ENCODE data around the gene SLIRP. TPM values are rescaled to one million over a fixed set of nuclear protein-coding genes. Genes with fewer than 3 reads are reported as not detected.

The SLIRP gene
- total and polyA plus RNA-seq, 8 donors: 68.6 to 93.9 (median 75.1) TPM

- no peak for TF ChIP-seq CTCF (IDR thresholded peaks at IDR 0.05)
- ATAC-seq: no peak
- H3K27me3 ChIP-seq: no peaks in the 10 kb centered on the region
- H3K4me1 ChIP-seq: peaks cover 17 to 36% of the 10 kb centered on the region in 2 donors
- H3K27ac ChIP-seq: no peak overlapping the region
- H3K9me3 ChIP-seq: no peaks in the 10 kb centered on the region
- H3K36me3 ChIP-seq: peaks cover 0 to 53% of the 10 kb centered on the region in 2 donors
- intact Hi-C loops (cut with DNase I): no loop called here
- no peak for DNase-seq
- H3K4me3 ChIP-seq: no peak overlapping the region
Observed at GRCh38 chr14:77710364-77710763, 2.5 kb downstream of the SLIRP start.

GRCh38 chr14:77714926-77715325 is 7.0 kb downstream of the SLIRP start:
- intact Hi-C loops (cut with DNase I): no loop called here
- no peak overlapping the region for H3K4me3 ChIP-seq
- no peak overlapping the region for H3K27ac ChIP-seq
- H3K9me3 ChIP-seq: no peaks in the 10 kb centered on the region
- ATAC-seq (no peak), DNase-seq (no peak)
- peaks cover 0 to 98% of the 10 kb centered on the region in 2 donors for H3K36me3 ChIP-seq
- no peak for TF ChIP-seq CTCF (IDR thresholded peaks at IDR 0.05)
- peaks cover 0 to 3% of the 10 kb centered on the region in 2 donors for H3K4me1 ChIP-seq
- H3K27me3 ChIP-seq: no peaks in the 10 kb centered on the region

- TF ChIP-seq CTCF (IDR thresholded peaks at IDR 0.05): no peak
- ATAC-seq: no peak
- no peak for DNase-seq
- H3K36me3 ChIP-seq: peaks cover 4 to 99% of the 10 kb centered on the region in 2 donors
- intact Hi-C loops (cut with DNase I): no loop called here
- H3K27ac ChIP-seq: no peak overlapping the region
- no peak overlapping the region for H3K4me3 ChIP-seq
- no peaks in the 10 kb centered on the region for H3K4me1 ChIP-seq
- H3K9me3 ChIP-seq: no peaks in the 10 kb centered on the region
- H3K27me3 ChIP-seq: no peaks in the 10 kb centered on the region
Observed at GRCh38 chr14:77717608-77718305, 9.9 kb downstream of the SLIRP start.

GRCh38 chr14:77721437-77721836 is 13.5 kb downstream of the SLIRP start:
- H3K27me3 ChIP-seq: no peaks in the 10 kb centered on the region
- H3K4me3 ChIP-seq: no peak overlapping the region
- peaks cover 4 to 100% of the 10 kb centered on the region in 2 donors for H3K36me3 ChIP-seq
- no peak for ATAC-seq
- no peaks in the 10 kb centered on the region for H3K4me1 ChIP-seq
- intact Hi-C loops (cut with DNase I): no loop called here
- no peak for TF ChIP-seq CTCF (IDR thresholded peaks at IDR 0.05)
- H3K9me3 ChIP-seq: no peaks in the 10 kb centered on the region
- no peak overlapping the region for H3K27ac ChIP-seq
- DNase-seq: no peak

- Histone ChIP-seq H3K36me3 (peaks cover 4 to 100% of the 10 kb centered on the region in 2 donors), H3K9me3 (no peaks in the 10 kb centered on the region), H3K4me1 (no peaks in the 10 kb centered on the region), H3K27me3 (no peaks in the 10 kb centered on the region), H3K27ac (no peak overlapping the region), H3K4me3 (no peak overlapping the region)
- TF ChIP-seq CTCF (IDR thresholded peaks at IDR 0.05): no peak
- intact Hi-C loops (cut with DNase I): no loop called here
- no peak for DNase-seq
- no peak for ATAC-seq
Observed at GRCh38 chr14:77722301-77722700, 14.4 kb downstream of the SLIRP start.
